Central memory CD8-positive, alpha-beta T cell (primary cell): ENCODE results near the gene AQP4.

Source experiments
- ATAC-seq: fragments of 150-1000 bp; cut with Tn5 transposase; replicated peaks from 2 replicates; pipeline ENCODE4 v1.10.0; 2022; ENCODE audit warnings: mild to moderate bottlenecking, moderate FRiP score, moderate number of reproducible peaks; ENCODE audit not compliant: poor library complexity, severe bottlenecking; ENCODE audit errors: extremely low read depth
- DNase-seq, 2 donors: peaks; one replicate each; pipeline ENCODE4 v3.0.0; 2021; ENCODE audit warnings: low spot score in 2 of 2
- H3K27ac Mint-ChIP-seq: one replicate; pipeline ENCODE4 v1.8.0; 2022; ENCODE audit warnings: low read depth, mild to moderate bottlenecking, moderate library complexity, mixed read lengths
- H3K27me3 Mint-ChIP-seq: one replicate; pipeline ENCODE4 v1.8.0; 2022; ENCODE audit warnings: mixed read lengths
- H3K36me3 Mint-ChIP-seq: one replicate; pipeline ENCODE4 v1.8.0; 2022; ENCODE audit warnings: mild to moderate bottlenecking, moderate library complexity, mixed read lengths; ENCODE audit not compliant: insufficient read depth
- H3K4me1 Mint-ChIP-seq: one replicate; pipeline ENCODE4 v1.8.0; 2022; ENCODE audit warnings: mixed read lengths
- H3K4me3 Mint-ChIP-seq: one replicate; pipeline ENCODE4 v1.8.0; 2022; ENCODE audit warnings: mild to moderate bottlenecking, moderate library complexity, mixed read lengths
- H3K9me3 Mint-ChIP-seq: one replicate; pipeline ENCODE4 v1.8.0; 2022; ENCODE audit warnings: mixed read lengths

AQP4 gene

GRCh38 chr18:26867471-26867870, 2.0 kb upstream of the AQP4 start:
- H3K4me3 Mint-ChIP-seq = no peak overlapping the region
- H3K27ac Mint-ChIP-seq = no peak overlapping the region
- H3K4me1 Mint-ChIP-seq = no peaks in the 10 kb centered on the region
- DNase-seq (no peak), ATAC-seq (no peak)
- peaks cover 5% of the 10 kb centered on the region for H3K9me3 Mint-ChIP-seq
- no peaks in the 10 kb centered on the region for H3K36me3 Mint-ChIP-seq
- H3K27me3 Mint-ChIP-seq = peaks cover 15% of the 10 kb centered on the region

DNA sequence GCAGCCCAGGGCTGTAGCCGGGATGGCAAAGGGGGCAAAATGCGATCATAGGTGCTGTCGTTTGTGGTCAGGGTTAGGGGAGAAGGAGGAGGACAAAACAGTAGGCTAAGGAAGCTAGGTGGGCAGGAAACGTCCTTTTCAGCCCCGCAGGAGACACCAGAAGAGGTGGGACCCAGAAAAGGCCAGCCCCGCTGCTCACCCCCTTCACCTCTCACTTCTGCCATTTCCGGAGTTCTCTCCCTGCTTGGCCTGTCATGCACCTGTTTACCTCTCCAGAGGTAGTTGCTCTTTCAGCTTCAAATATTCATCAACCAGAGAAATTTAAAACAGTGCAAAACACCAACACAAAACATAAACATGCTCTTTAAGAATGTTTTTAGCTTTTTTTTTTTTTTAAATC, 849 bp downstream of the AQP4 start:
- Mint-ChIP-seq H3K36me3 (no peaks in the 10 kb centered on the region), H3K4me3 (no peak overlapping the region), H3K4me1 (no peaks in the 10 kb centered on the region), H3K9me3 (no peaks in the 10 kb centered on the region), H3K27ac (no peak overlapping the region), H3K27me3 (peaks cover 15% of the 10 kb centered on the region)
- DNase-seq (no peak), ATAC-seq (no peak)

DNA sequence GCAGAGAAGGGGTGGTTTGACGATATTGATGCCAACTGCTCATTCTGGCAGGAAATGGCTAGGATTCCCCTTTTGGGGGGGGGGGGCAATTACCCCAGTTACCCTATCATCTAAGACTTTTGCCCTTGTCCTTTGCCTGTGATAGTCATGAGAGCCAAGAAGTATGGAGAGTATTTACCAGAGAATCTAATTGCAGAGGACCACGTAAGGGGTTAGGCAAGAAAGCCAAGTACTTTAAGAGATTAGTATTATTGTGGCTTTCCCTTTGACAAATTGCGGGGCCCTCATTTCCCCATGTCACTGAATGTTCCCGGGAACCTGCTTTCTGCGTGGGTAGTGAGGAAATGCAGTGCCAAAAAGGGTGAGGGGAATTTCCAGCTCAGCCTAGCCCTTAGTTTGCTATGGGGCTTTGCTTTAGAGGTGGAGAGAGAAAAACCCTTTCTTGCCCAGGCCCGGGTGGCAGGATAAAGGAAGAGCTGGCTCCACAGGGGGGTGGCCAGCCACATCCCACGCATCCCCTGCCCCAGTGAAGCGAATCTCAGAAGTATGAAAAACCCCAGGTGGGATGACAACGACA, 1.5 kb downstream of the AQP4 start:
- H3K4me1 Mint-ChIP-seq = no peaks in the 10 kb centered on the region
- no peak overlapping the region for H3K4me3 Mint-ChIP-seq
- no peaks in the 10 kb centered on the region for H3K36me3 Mint-ChIP-seq
- ATAC-seq (no peak), DNase-seq (no peak)
- peaks cover 15% of the 10 kb centered on the region for H3K27me3 Mint-ChIP-seq
- H3K9me3 Mint-ChIP-seq = no peaks in the 10 kb centered on the region
- H3K27ac Mint-ChIP-seq = no peak overlapping the region

GRCh38 chr18:26863122-26863879, 2.2 kb downstream of the AQP4 start:
- ATAC-seq = no peak
- no peak for DNase-seq

GRCh38 chr18:26862084-26862483, 3.4 kb downstream of the AQP4 start:
- Mint-ChIP-seq H3K27me3 (peaks cover 15% of the 10 kb centered on the region), H3K27ac (no peak overlapping the region), H3K36me3 (no peaks in the 10 kb centered on the region), H3K4me3 (no peak overlapping the region), H3K9me3 (no peaks in the 10 kb centered on the region), H3K4me1 (no peaks in the 10 kb centered on the region)
- no peak for ATAC-seq
- no peak for DNase-seq

More at GRCh38 chr18:26863122-26863879, 2.2 kb downstream of the AQP4 start:
- Mint-ChIP-seq H3K4me1 (no peaks in the 10 kb centered on the region), H3K36me3 (no peaks in the 10 kb centered on the region), H3K27ac (no peak overlapping the region), H3K9me3 (no peaks in the 10 kb centered on the region), H3K27me3 (peaks cover 15% of the 10 kb centered on the region), H3K4me3 (no peak overlapping the region)

- Mint-ChIP-seq H3K27ac (no peak overlapping the region), H3K36me3 (no peaks in the 10 kb centered on the region), H3K4me1 (no peaks in the 10 kb centered on the region), H3K27me3 (no peaks in the 10 kb centered on the region), H3K9me3 (peaks cover 10% of the 10 kb centered on the region), H3K4me3 (no peak overlapping the region)
- DNase-seq = no peak
- ATAC-seq = no peak
These were observed 11.1 kb downstream of the AQP4 start for GRCh38 chr18:26854292-26854881.

GRCh38 chr18:26853401-26853800, 12.1 kb downstream of the AQP4 start:
- no peak for ATAC-seq
- H3K27me3 Mint-ChIP-seq = no peaks in the 10 kb centered on the region
- H3K4me3 Mint-ChIP-seq = no peak overlapping the region
- H3K36me3 Mint-ChIP-seq = no peaks in the 10 kb centered on the region
- no peak for DNase-seq
- H3K27ac Mint-ChIP-seq = no peak overlapping the region
- peaks cover 10% of the 10 kb centered on the region for H3K9me3 Mint-ChIP-seq
- H3K4me1 Mint-ChIP-seq = no peaks in the 10 kb centered on the region

DNA sequence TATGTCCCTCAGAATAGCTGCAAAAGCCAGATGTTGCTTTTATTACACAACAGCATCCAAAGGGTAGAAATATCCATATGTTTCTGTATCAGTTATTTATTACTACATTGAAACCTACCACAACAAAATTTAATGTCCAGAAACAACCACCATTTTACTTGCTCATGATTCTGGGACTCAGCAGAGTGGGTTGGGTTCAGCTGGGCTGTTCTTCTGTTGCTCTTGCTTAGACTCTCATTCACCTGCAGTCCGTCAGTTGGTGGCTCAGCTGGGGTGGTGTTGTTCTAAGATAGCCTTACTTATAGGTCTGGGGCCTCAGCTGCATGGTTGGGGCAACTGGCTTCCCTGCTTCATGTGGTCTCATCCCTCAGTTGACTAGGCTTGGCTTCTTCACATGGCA, 21.7 kb downstream of the AQP4 start:
- Mint-ChIP-seq H3K27me3 (no peaks in the 10 kb centered on the region), H3K9me3 (no peaks in the 10 kb centered on the region), H3K4me3 (no peak overlapping the region), H3K36me3 (peaks cover 2% of the 10 kb centered on the region), H3K27ac (no peak overlapping the region), H3K4me1 (no peaks in the 10 kb centered on the region)
- ATAC-seq (no peak), DNase-seq (no peak)

- H3K4me3 Mint-ChIP-seq = no peak overlapping the region
- no peak for DNase-seq
- H3K27ac Mint-ChIP-seq = no peak overlapping the region
- no peaks in the 10 kb centered on the region for H3K4me1 Mint-ChIP-seq
- ATAC-seq = no peak
- no peaks in the 10 kb centered on the region for H3K27me3 Mint-ChIP-seq
- H3K9me3 Mint-ChIP-seq = no peaks in the 10 kb centered on the region
- H3K36me3 Mint-ChIP-seq = peaks cover 2% of the 10 kb centered on the region
These were observed 24.5 kb downstream of the AQP4 start for GRCh38 chr18:26840965-26841364.

DNA sequence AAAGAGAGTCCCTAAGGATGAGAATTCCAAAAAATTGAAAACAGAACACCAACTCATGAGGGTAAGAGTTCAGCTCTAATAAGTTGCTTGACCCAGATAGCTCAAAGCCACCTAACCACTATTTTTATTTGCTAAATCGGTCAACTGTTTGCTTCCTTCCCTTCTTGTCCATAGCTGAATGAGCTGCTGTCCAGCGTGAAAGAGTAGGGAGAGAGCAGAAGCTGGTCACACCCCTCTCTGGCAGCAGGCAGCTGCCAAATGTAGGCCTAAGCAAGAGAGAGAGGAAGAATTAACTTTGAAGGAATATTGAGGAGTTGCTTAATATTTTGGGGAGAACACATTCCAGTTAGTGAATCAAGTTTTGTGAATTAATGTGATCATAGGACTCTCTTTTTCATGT, 25.9 kb downstream of the AQP4 start:
- H3K36me3 Mint-ChIP-seq = peaks cover 2% of the 10 kb centered on the region
- H3K9me3 Mint-ChIP-seq = no peaks in the 10 kb centered on the region
- H3K4me1 Mint-ChIP-seq = no peaks in the 10 kb centered on the region
- H3K27ac Mint-ChIP-seq = no peak overlapping the region
- DNase-seq (no peak), ATAC-seq (no peak)
- no peak overlapping the region for H3K4me3 Mint-ChIP-seq
- H3K27me3 Mint-ChIP-seq = no peaks in the 10 kb centered on the region

DNA sequence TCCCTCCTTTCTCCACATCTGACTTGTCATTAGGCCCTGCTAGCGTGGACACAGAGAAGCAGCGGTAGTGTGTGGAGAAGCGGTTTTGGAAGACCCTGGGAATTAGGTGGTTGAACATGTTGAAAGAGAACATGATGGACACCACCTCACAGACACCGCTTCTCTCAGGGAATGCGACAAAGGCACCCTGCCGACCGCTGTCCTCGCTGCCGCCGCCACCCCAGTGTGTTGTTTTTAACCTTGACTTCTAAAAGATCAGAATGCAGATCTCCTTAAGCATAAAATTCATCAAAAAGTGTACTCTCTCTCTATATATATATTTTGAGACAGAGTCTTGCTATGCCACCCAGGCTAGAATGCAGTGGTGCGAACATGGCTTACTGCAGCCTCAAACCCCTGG, 33.2 kb downstream of the AQP4 start:
- peaks cover 14% of the 10 kb centered on the region for H3K9me3 Mint-ChIP-seq
- DNase-seq = no peak
- no peak for ATAC-seq
- H3K27me3 Mint-ChIP-seq = no peaks in the 10 kb centered on the region
- H3K4me3 Mint-ChIP-seq = no peak overlapping the region
- H3K4me1 Mint-ChIP-seq = no peaks in the 10 kb centered on the region
- H3K27ac Mint-ChIP-seq = no peak overlapping the region
- no peaks in the 10 kb centered on the region for H3K36me3 Mint-ChIP-seq

GRCh38 chr18:26827581-26827980, 37.9 kb downstream of the AQP4 start:
- no peaks in the 10 kb centered on the region for H3K36me3 Mint-ChIP-seq
- no peak for DNase-seq
- H3K4me1 Mint-ChIP-seq = no peaks in the 10 kb centered on the region
- peaks cover 9% of the 10 kb centered on the region for H3K9me3 Mint-ChIP-seq
- no peak overlapping the region for H3K4me3 Mint-ChIP-seq
- H3K27ac Mint-ChIP-seq = no peak overlapping the region
- no peak for ATAC-seq
- no peaks in the 10 kb centered on the region for H3K27me3 Mint-ChIP-seq

DNA sequence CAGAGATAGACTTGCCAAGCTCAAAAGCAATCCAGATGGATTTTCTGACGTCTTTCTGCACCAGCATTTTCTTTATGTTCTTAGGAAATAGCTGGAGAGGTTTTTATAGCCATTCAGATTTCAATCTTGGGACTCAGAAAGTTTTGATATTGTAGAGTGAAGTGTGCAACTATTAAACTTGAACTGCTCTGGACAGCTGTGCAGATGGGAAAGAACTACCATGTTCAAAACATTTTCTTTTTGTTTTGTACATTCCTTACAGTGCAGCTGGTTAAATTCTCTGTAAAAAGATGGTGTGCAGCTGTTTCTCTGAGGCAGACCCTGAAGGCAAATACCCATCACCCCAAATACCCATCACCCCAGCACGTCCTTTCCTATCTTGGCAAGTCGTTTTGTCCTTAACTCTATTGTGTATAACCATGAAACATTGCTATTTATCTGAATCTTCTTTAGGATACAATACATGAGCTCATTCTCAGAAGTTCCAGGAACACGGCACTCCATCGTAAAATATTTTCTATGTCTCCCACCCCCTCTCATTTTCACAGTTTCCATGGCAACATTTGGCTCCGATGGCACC, 38.8 kb downstream of the AQP4 start:
- Mint-ChIP-seq H3K9me3 (peaks cover 9% of the 10 kb centered on the region), H3K36me3 (no peaks in the 10 kb centered on the region), H3K27ac (no peak overlapping the region), H3K4me1 (no peaks in the 10 kb centered on the region), H3K4me3 (no peak overlapping the region), H3K27me3 (no peaks in the 10 kb centered on the region)
- DNase-seq = no peak
- ATAC-seq = no peak
